ENCODE results near the gene EPB41L4B. TPM values are rescaled to one million over a fixed set of nuclear protein-coding genes. Genes with fewer than 3 reads are reported as not detected.

The EPB41L4B gene
- total and polyA plus RNA-seq, 4 donors: 6.0 to 14.5 (median 12.2) TPM

DNA sequence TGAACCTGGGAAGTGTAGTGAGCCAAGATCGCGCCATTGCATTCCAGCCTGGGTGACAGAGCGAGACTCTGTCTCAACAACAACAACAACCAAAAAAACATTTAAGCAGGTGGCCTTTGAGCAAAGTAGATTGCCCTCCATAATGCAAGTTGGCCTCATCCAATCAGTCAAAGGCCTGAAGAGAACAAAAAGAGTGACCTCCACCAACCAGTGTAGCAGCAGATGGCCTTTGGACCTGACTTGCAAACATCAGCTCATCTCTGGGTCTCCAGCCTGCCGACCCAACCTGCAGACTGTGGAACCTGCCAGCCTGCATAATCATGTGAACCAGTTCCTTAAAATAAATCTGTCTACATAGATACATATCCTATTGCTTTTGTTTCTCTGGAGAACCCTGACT lies 161.3 kb downstream of the EPB41L4B start:
- no peaks in the 10 kb centered on the region for H3K27me3 ChIP-seq (ENCODE audit: control insufficient read depth in 3 of 3, insufficient read depth in 3 of 3, low read length in 2 of 3)
- WGBS, 2 donors: 86 to 90% methylated on average over 4 of the region's 4 CpGs
- H3K36me3 ChIP-seq (ENCODE audit: control insufficient read depth in 4 of 4, insufficient read depth in 4 of 4, low read length in 4 of 4): no peaks in the 10 kb centered on the region
- H3K27ac ChIP-seq (ENCODE audit: low read depth in 1 of 2, low read length in 1 of 2): no peak overlapping the region
- H3K9me3 ChIP-seq (ENCODE audit: control insufficient read depth in 4 of 4, insufficient read depth in 3 of 4, low read length in 3 of 4): no peaks in the 10 kb centered on the region
- no peak for TF ChIP-seq CTCF (IDR thresholded peaks at IDR 0.05; ENCODE audit: control extremely low read depth, extremely low read depth)
- no peak for ATAC-seq (ENCODE audit: insufficient read depth, low FRiP score)
- no peak overlapping the region for H3K9ac ChIP-seq (ENCODE audit: insufficient read depth in 1 of 2, low read length in 2 of 2)
- no peaks in the 10 kb centered on the region for H3K4me1 ChIP-seq (ENCODE audit: control insufficient read depth in 5 of 5, insufficient read depth in 5 of 5, low read length in 5 of 5)
- no peak for DNase-seq
- no peak overlapping the region for H3K4me3 ChIP-seq

DNA sequence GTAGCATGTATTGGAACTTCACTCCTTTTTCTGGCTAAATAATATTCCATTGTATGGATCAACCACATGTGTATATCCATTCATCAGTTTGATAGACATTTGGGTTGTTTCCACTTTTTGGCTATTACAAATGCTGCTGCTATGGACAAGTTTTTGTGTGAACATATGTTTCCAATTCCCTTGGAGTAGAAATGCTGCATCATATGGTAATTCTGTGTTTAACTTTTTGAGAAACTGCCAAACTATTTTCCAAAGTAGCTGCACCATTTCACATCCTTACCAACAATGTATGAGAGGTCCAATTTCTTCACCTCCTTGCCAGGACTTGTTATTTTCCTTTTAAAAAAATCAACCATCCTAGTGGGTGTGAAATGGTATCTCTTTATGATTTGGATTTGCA lies 162.2 kb downstream of the EPB41L4B start:
- no peak overlapping the region for H3K27ac ChIP-seq (ENCODE audit: low read depth in 1 of 2, low read length in 1 of 2)
- no peaks in the 10 kb centered on the region for H3K4me1 ChIP-seq (ENCODE audit: control insufficient read depth in 5 of 5, insufficient read depth in 5 of 5, low read length in 5 of 5)

GRCh38 chr9:109156708-109157107 lies 164.2 kb downstream of the EPB41L4B start:
- H3K27me3 ChIP-seq (ENCODE audit: control insufficient read depth in 3 of 3, insufficient read depth in 3 of 3, low read length in 2 of 3): no peaks in the 10 kb centered on the region
- H3K27ac ChIP-seq (ENCODE audit: low read depth in 1 of 2, low read length in 1 of 2): no peak overlapping the region
- no peak overlapping the region for H3K9ac ChIP-seq (ENCODE audit: insufficient read depth in 1 of 2, low read length in 2 of 2)
- no peak for TF ChIP-seq CTCF (IDR thresholded peaks at IDR 0.05; ENCODE audit: control extremely low read depth, extremely low read depth)
- ATAC-seq (ENCODE audit: insufficient read depth, low FRiP score) (no peak), DNase-seq (no peak)
- no peaks in the 10 kb centered on the region for H3K36me3 ChIP-seq (ENCODE audit: control insufficient read depth in 4 of 4, insufficient read depth in 4 of 4, low read length in 4 of 4)
- H3K4me1 ChIP-seq (ENCODE audit: control insufficient read depth in 5 of 5, insufficient read depth in 5 of 5, low read length in 5 of 5): no peaks in the 10 kb centered on the region
- no peak overlapping the region for H3K4me3 ChIP-seq
- 77 to 85% methylated on average over 8 of the region's 8 CpGs for WGBS, 2 donors
- H3K9me3 ChIP-seq (ENCODE audit: control insufficient read depth in 4 of 4, insufficient read depth in 3 of 4, low read length in 3 of 4): peaks cover 0 to 3% (median 0%) of the 10 kb centered on the region in 4 donors

More for the DNA sequence above, 162.2 kb downstream of the EPB41L4B start:
- Histone ChIP-seq H3K9ac (ENCODE audit: insufficient read depth in 1 of 2, low read length in 2 of 2) (no peak overlapping the region), H3K4me3 (no peak overlapping the region), H3K36me3 (ENCODE audit: control insufficient read depth in 4 of 4, insufficient read depth in 4 of 4, low read length in 4 of 4) (no peaks in the 10 kb centered on the region), H3K27me3 (ENCODE audit: control insufficient read depth in 3 of 3, insufficient read depth in 3 of 3, low read length in 2 of 3) (no peaks in the 10 kb centered on the region), H3K9me3 (ENCODE audit: control insufficient read depth in 4 of 4, insufficient read depth in 3 of 4, low read length in 3 of 4) (peaks cover 0 to 3% (median 0%) of the 10 kb centered on the region in 4 donors)
- no peak for ATAC-seq (ENCODE audit: insufficient read depth, low FRiP score)
- DNase-seq: no peak
- TF ChIP-seq CTCF (IDR thresholded peaks at IDR 0.05; ENCODE audit: control extremely low read depth, extremely low read depth): no peak

DNA sequence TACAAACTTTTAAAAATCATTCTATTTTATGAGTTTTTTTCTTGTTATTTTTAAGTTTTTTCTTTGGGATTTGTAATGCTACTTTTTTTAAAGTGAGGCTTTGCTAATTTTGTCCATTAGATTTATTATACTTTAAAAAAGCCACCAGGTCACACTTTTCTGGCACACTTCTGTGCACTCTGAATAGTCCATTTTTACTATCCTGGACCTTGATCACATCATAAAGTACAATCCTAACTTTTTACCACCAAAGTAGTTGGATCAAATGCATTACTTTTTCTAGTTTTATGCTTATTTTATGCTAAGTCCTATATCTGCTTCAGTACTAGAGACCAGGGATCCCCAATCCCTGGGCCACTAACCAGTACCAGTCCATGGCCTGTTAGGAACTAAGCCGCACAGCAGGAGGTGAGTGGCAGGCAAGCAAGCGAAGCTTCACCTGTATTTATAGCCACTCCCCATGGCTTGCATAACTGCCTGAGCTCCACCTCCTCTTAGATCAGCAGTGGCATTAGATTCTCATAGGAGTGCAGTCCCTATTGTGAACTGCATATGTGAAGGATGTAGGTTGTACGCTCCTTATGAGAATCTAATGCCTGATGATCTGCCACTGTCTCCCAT lies 169.8 kb downstream of the EPB41L4B start:
- Histone ChIP-seq H3K27ac (ENCODE audit: low read depth in 1 of 2, low read length in 1 of 2) (no peak overlapping the region), H3K27me3 (ENCODE audit: control insufficient read depth in 3 of 3, insufficient read depth in 3 of 3, low read length in 2 of 3) (no peaks in the 10 kb centered on the region), H3K9me3 (ENCODE audit: control insufficient read depth in 4 of 4, insufficient read depth in 3 of 4, low read length in 3 of 4) (peaks cover 0 to 3% (median 0%) of the 10 kb centered on the region in 4 donors), H3K9ac (ENCODE audit: insufficient read depth in 1 of 2, low read length in 2 of 2) (no peak overlapping the region), H3K4me1 (ENCODE audit: control insufficient read depth in 5 of 5, insufficient read depth in 5 of 5, low read length in 5 of 5) (no peaks in the 10 kb centered on the region), H3K4me3 (no peak overlapping the region), H3K36me3 (ENCODE audit: control insufficient read depth in 4 of 4, insufficient read depth in 4 of 4, low read length in 4 of 4) (no peaks in the 10 kb centered on the region)
- no peak for TF ChIP-seq CTCF (IDR thresholded peaks at IDR 0.05; ENCODE audit: control extremely low read depth, extremely low read depth)
- no peak for ATAC-seq (ENCODE audit: insufficient read depth, low FRiP score)
- 80 to 98% methylated on average over 3 of the region's 3 CpGs for WGBS, 2 donors
- no peak for DNase-seq

All from lung (tissue), 12 donors.